HepG2 (cell line): ENCODE measurements around the gene PPP1R9B. TPM values are rescaled to one million over a fixed set of nuclear protein-coding genes. Genes with fewer than 3 reads are reported as not detected.

Experiments used
- BORCS8-MEF2B ChIP-seq: sonication (generic); formaldehyde crosslinking; IDR thresholded peaks from 2 replicates; pipeline ENCODE4 v1.8.0; 2022; ENCODE audit warnings: mild to moderate bottlenecking, missing genetic modification reagents
- CTCF ChIP-seq: sonication (generic); formaldehyde crosslinking; IDR thresholded peaks from 2 replicates; pipeline ENCODE4 v1.5.0; 2020; ENCODE audit warnings: mild to moderate bottlenecking, missing genetic modification reagents, moderate library complexity
- E2F2 ChIP-seq: sonication (generic); formaldehyde crosslinking; IDR thresholded peaks from 2 replicates; pipeline ENCODE4 v1.4.0; 2020; ENCODE audit warnings: missing genetic modification reagents, borderline replicate concordance
- FOXO1 ChIP-seq: sonication (generic); formaldehyde crosslinking; IDR thresholded peaks from 2 replicates; pipeline ENCODE4 v1.4.0; 2020; ENCODE audit warnings: missing genetic modification reagents
- HMGXB4 ChIP-seq, 2 experiments: sonication (generic) in 1 of 2; formaldehyde crosslinking in 1 of 2; IDR thresholded peaks; 2 replicates each; pipeline versions ENCODE4 v1.4.0 to v1.6.1; 2018 to 2020; ENCODE audit warnings: missing genetic modification reagents in 2 of 2, borderline replicate concordance in 1 of 2, low read depth in 1 of 2, mild to moderate bottlenecking in 1 of 2, missing biosample characterization in 1 of 2
- HNRNPK ChIP-seq: fragments of 200-400 bp; formaldehyde crosslinking; IDR thresholded peaks from 2 replicates; pipeline ENCODE4 v1.6.1; 2018; ENCODE audit warnings: low read length, low read depth, moderate library complexity, mild to moderate bottlenecking; ENCODE audit not compliant: poor library complexity, severe bottlenecking
- IRF9 ChIP-seq: sonication (generic); formaldehyde crosslinking; IDR thresholded peaks from 2 replicates; pipeline ENCODE4 v1.8.0; 2022; ENCODE audit warnings: missing genetic modification reagents, mild to moderate bottlenecking, borderline replicate concordance
- KDM3A ChIP-seq: IDR thresholded peaks from 2 replicates; pipeline ENCODE4 v1.6.1; 2018; ENCODE audit warnings: low read depth, missing compliant biosample characterization
- KDM5A ChIP-seq: fragments of 200-600 bp; sonication (generic); IDR thresholded peaks from 2 replicates; pipeline ENCODE4 v1.7.0; 2018; ENCODE audit warnings: antibody characterized with exemption, mild to moderate bottlenecking, low read length, borderline replicate concordance
- MIER2 ChIP-seq: IDR thresholded peaks from 2 replicates; pipeline ENCODE4 v1.6.1; 2016; ENCODE audit warnings: missing biosample characterization, missing genetic modification reagents
- NRL ChIP-seq: sonication (generic); formaldehyde crosslinking; IDR thresholded peaks from 2 replicates; pipeline ENCODE4 v1.5.0; 2020; ENCODE audit warnings: missing genetic modification reagents, mild to moderate bottlenecking, moderate library complexity, borderline replicate concordance
- SIN3B ChIP-seq: fragments of 150-350 bp; IDR thresholded peaks from 2 replicates; pipeline ENCODE4 v1.6.1; 2014; ENCODE audit warnings: low read length
- STAT5B ChIP-seq: sonication (generic); formaldehyde crosslinking; IDR thresholded peaks from 2 replicates; pipeline ENCODE4 v1.4.0; 2020; ENCODE audit warnings: missing genetic modification reagents
- XRCC5 ChIP-seq: fragments of 200-400 bp; formaldehyde crosslinking; optimal IDR thresholded peaks from 2 replicates; pipeline ENCODE3; 2017; ENCODE audit warnings: mild to moderate bottlenecking, low read length
- ZBTB21 ChIP-seq: sonication (generic); formaldehyde crosslinking; IDR thresholded peaks from 2 replicates; pipeline ENCODE4 v1.4.0; 2020; ENCODE audit warnings: missing genetic modification reagents
- ZBTB33 ChIP-seq: sonication (generic); formaldehyde crosslinking; IDR thresholded peaks from 2 replicates; pipeline ENCODE4 v1.4.0; 2020; ENCODE audit warnings: missing genetic modification reagents
- ZFX ChIP-seq: sonication (generic); formaldehyde crosslinking; IDR thresholded peaks from 2 replicates; pipeline ENCODE4 v1.4.0; 2020; ENCODE audit warnings: mild to moderate bottlenecking, low read depth, missing genetic modification reagents, moderate library complexity
- ZNF121 ChIP-seq: sonication (generic); formaldehyde crosslinking; IDR thresholded peaks from 2 replicates; pipeline ENCODE4 v1.5.0; 2020; ENCODE audit warnings: mild to moderate bottlenecking, missing genetic modification reagents
- ZNF263 ChIP-seq: sonication (generic); formaldehyde crosslinking; IDR thresholded peaks from 2 replicates; pipeline ENCODE4 v1.4.0; 2020; ENCODE audit warnings: missing genetic modification reagents
- ZNF292 ChIP-seq: sonication (generic); formaldehyde crosslinking; IDR thresholded peaks from 2 replicates; pipeline ENCODE4 v1.8.1; 2022; ENCODE audit warnings: mild to moderate bottlenecking, low read depth, missing genetic modification reagents, borderline replicate concordance
- ZNF468 ChIP-seq: sonication (generic); formaldehyde crosslinking; IDR thresholded peaks from 2 replicates; pipeline ENCODE4 v1.8.0; 2022; ENCODE audit warnings: mild to moderate bottlenecking, moderate library complexity, missing genetic modification reagents
- polyA plus RNA-seq, 8 experiments: library from polyadenylated mRNA; depleted of rRNA in 3 of 8; stranded (reverse) in 7 of 8; unstranded in 1 of 8; fragments of >200 nt; fragmentation: Illumina TruSeq in 4 of 8; extraction: Trizol in 4 of 8; gene quantifications; 2 replicates each; pipeline versions ENCODE4 v1.2.1 to v1.2.3, GENCODE V29; 2011 to 2016; ENCODE audit warnings: low read depth in 4 of 8, missing spikeins in 1 of 8, mixed read lengths in 1 of 8; ENCODE audit not compliant: insufficient read depth in 1 of 8
- total RNA-seq, 5 experiments: library from RNA; depleted of rRNA; stranded (reverse); fragments of >200 nt; fragmentation: Illumina TruSeq; extraction: Trizol; gene quantifications; 2 replicates each; pipeline ENCODE4 v1.2.3, GENCODE V29; 2016; ENCODE audit warnings: low read depth in 1 of 5

PPP1R9B gene
- total and polyA plus RNA-seq, 2 of the 13 experiments (the other 11 are each of a cell fraction or from before 2014, with no cell fraction given), result 9.4 to 15.8 TPM

GRCh38 chr17:50087246-50087911, 63.1 kb downstream of the PPP1R9B start (continued):
- TF ChIP-seq CTCF (peak; percentile 100), HNRNPK (no peak), FOXO1 (CRISPR knock-in tag) (no peak), ZBTB21 (CRISPR knock-in tag) (no peak), BORCS8-MEF2B (CRISPR knock-in tag) (peak; percentile 60; the same call in 1 of the 2 replicates), MIER2 (CRISPR knock-in tag) (0 out of 2 replicates have a peak, but pooled peaks have one; percentile 48), ZBTB33 (CRISPR knock-in tag) (peak; percentile 17; the same call in 1 of the 2 replicates), XRCC5 (peak; percentile 85), E2F2 (CRISPR knock-in tag) (no peak), ZNF468 (CRISPR knock-in tag) (no peak), ZFX (CRISPR knock-in tag) (peak; percentile 26; the same call in 1 of the 2 replicates), IRF9 (CRISPR knock-in tag) (peak; percentile 65; the same call in 1 of the 2 replicates), ZNF292 (0 out of 2 replicates have a peak, but pooled peaks have one; percentile 30), NRL (peak; percentile 57; the same call in 1 of the 2 replicates), STAT5B (CRISPR knock-in tag) (no peak), ZNF121 (CRISPR knock-in tag) (peak; percentile 98), HMGXB4 (CRISPR knock-in tag; IDR thresholded peaks at IDR 0.05; ENCODE audit: borderline replicate concordance in 1 of 2, low read depth in 1 of 2) (peak in 1 of 2 experiments; percentile 69; a peak in 2 of 4 replicates), ZNF263 (CRISPR knock-in tag) (peak; percentile 51; the same call in 1 of the 2 replicates), KDM3A (CRISPR knock-in tag) (0 out of 2 replicates have a peak, but pooled peaks have one; percentile 58), KDM5A (no peak), SIN3B (no peak)
